Choroid plexus epithelial cell (primary cell): Measurements from ENCODE around the gene NBPF1.
"Not testable (repeated sequence)": the region's sequence is repeated elsewhere in the genome, so short reads cannot be mapped to it uniquely, and the experiment has no call there.

Experiments
- DNase-seq: peaks from one replicate; pipeline ENCODE4 v3.0.0-alpha.2; 2010; ENCODE audit warnings: low read depth
- H3K4me3 ChIP-seq: 2 replicates; pipeline ENCODE4 v1.5.1; 2011; ENCODE audit warnings: low read depth, mild to moderate bottlenecking, control low read depth, low read length, moderate library complexity
- TF ChIP-seq, protein P1 (sequence below): conservative IDR thresholded peaks from 2 replicates; pipeline ENCODE4 v1.5.1; 2011; ENCODE audit warnings: low read depth, mild to moderate bottlenecking, control low read depth, inconsistent platforms, low read length, moderate library complexity

The NBPF1 gene

DNA sequence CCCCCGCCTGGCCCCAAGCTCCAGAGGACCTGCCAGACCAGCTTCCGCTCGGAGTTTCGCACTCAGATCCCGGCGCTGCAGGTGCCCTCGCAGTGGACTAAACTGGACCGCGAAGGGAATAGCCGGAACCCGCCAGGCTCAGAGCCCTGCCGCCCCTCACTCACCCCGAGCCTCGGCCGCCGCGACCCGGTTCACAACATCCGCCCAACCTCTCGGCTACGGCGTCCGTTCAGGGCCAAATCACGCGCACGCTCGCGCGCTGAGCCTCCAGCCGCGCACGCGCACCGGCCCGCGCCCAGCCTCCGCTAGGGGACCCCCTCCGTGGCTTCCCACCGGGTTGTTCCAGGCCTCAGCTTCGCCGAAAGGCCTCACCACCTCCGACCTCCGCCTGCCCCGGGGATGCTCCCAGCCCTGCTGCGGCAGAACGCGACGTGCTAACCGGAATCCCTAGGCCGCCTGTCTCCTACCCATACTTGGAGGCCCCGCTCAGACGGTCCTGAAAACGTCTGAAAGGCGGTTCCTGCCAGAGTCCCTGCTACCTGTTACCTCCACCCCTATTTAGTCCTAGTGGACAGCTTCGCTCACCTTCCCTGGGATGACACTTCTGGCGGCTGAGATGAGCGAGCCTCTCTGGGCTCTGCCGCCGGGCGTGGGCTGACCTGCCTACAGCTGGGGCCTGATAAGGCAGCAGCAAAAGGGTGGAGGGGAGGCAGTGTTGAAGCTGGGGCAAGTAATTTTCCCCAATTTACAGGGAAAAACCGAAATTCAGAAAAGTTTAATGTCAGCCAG is 31.3 kb upstream of the NBPF1 start:
- DNase-seq = peak; percentile 97
- TF ChIP-seq, protein P1, sequence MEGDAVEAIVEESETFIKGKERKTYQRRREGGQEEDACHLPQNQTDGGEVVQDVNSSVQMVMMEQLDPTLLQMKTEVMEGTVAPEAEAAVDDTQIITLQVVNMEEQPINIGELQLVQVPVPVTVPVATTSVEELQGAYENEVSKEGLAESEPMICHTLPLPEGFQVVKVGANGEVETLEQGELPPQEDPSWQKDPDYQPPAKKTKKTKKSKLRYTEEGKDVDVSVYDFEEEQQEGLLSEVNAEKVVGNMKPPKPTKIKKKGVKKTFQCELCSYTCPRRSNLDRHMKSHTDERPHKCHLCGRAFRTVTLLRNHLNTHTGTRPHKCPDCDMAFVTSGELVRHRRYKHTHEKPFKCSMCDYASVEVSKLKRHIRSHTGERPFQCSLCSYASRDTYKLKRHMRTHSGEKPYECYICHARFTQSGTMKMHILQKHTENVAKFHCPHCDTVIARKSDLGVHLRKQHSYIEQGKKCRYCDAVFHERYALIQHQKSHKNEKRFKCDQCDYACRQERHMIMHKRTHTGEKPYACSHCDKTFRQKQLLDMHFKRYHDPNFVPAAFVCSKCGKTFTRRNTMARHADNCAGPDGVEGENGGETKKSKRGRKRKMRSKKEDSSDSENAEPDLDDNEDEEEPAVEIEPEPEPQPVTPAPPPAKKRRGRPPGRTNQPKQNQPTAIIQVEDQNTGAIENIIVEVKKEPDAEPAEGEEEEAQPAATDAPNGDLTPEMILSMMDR = peak; percentile 43
- H3K4me3 ChIP-seq = peak overlapping the region; percentile 80

DNA sequence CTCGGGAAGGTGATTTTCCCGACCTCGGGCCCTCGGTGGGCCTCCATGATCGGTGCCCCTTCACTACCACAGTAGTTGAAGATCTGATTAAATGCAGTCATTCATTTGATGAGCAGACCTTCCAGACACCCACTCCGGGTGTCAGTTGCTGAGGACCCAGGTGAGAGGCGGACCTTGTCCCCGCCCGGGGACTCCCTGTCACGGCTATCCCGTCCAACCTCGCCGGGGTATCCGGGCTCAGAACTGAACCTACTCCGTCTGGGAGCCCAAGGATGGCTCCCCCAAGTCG is 30.8 kb upstream of the NBPF1 start:
- no peak for DNase-seq
- TF ChIP-seq, protein P1 = no peak

DNA sequence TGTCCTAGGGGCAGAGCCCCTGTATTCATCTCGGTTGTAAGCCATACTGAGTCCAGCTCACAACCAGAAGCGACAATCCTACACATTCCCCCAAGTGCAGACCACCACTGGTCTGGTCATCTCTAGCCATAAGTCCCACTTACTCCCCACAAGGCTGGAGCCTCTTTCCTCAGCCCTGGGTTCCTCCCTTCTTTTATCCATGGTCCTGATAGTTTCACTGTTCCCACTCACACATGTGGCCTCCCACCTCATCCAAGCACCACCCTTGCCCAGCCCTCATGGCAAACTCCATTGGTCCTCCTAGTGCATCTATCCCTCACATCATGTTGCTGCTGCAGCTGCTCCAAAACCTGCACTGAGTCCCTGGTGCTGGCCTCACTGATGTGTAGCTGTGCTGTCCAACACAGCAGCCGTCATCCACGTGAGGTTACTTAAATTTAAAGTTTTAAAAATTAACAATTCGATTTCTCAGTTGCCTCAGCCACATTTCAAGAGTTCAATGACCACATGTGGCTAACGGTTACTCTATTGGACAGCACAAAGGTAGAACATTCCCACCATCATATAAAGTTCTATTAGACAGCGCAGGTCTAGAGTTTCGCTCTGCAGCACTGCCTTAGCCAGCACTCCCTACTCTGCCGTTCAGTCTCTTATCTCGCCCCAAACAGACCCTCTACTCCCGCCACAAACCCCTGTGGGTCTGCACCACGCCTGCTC is 30.3 kb upstream of the NBPF1 start:
- DNase-seq = peak; percentile 33

More for the DNA sequence above, 30.8 kb upstream of the NBPF1 start:
- peak overlapping the region; percentile 80 for H3K4me3 ChIP-seq

DNA sequence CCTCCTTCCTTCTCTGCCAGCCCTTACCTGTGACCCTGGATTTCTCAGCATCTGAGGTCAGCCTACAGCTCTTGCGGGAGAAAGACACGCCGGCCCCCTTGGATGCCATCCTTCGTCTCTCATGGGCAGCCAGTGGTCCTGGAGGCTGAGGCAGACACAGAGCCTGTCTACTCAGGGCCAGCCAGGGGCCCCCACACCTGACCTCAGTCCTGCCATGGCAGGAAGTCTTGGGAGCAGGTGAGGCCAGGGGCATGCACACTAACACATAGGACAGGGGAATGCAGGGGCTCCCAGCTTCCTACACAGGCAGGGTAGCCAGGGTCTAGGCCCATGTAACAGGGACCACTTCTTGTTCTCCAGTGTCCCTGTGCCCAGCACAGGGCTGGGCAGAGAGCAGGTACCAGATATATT is 29.6 kb upstream of the NBPF1 start:
- peak overlapping the region; percentile 2 for H3K4me3 ChIP-seq
- DNase-seq = not testable (repeated sequence)

More for the DNA sequence above, 30.3 kb upstream of the NBPF1 start:
- H3K4me3 ChIP-seq = peak overlapping the region; percentile 80

DNA sequence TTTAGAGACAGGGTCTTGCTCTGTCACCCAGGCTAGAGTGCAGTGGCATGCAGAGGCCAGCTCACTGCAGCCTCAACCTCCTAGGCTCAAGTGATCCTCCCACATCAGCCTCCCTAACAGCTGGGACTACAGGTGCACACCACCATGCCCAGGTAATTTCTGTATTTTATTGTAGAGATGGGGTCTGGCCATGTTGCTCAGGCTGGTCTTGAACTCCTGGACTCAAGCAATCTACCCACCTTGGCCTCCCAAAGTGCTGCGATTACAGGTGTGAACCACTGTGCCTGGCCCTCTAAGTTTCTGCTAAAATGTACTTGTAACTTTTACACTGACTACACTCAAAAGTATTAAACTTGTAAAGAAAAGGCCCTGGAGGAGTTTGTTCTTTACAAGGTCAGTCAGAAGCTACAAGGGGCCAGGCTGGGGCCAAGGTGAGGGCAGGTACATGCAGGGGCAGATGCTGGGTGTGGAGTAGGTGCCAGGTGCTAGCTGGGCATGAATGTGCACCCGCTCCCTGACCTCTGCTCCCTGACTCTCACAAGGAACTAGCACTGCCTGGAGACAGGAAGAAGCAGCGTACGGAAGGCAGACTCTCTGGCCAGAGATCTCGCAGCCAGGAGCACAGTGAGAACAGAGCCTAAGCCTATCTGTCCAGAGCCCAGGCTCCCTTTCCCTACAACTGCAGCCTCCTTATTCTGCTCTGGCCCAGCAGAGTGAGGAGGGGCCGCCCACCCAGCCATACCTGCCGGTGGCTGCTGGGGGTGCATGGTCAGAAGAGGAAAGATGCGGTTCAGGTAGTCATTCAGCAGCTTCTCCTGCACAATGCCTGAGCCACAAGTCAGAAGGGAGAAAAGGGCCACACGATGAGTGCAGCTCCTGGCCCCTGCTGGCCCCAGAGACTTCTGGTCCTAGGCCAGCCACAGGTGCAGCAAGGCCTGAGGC is 28.9 kb upstream of the NBPF1 start:
- not testable (repeated sequence) for H3K4me3 ChIP-seq, DNase-seq

DNA sequence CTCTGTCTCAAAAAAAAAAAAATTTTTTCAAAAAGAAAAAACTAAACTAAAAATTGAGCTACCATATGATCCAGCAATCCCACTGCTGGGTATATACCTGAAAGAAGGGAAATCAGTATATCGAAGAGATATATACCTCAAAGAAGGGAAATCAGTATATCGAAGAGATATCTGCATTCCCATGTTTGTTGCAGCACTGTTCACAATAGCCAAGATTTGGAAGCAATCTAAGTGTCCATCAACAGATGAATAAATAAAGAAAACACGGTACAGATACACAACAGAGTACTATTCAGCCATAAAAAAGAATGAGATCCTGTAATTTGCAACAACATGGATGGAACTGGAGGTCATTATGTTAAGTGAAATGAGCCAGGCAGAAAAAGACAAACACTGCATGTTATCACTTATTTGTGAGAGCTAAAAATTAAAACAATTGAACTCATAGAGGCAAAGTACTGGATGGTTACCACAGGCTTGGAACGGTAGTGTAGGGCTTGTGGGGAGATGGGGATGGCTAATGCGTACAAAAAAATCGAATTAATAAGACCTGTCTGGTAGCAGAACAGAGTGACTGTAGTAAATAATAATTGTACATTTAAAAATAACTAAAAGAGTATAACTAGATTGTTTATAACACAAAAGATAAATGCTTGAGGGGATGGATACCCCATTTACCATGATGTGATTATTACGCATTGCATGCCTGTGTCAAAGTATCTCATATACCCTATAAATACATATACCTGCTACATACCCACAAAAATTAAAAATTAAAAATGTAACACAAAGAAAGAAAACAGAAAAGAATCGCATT is 28.0 kb upstream of the NBPF1 start:
- not testable (repeated sequence) for DNase-seq, H3K4me3 ChIP-seq

DNA sequence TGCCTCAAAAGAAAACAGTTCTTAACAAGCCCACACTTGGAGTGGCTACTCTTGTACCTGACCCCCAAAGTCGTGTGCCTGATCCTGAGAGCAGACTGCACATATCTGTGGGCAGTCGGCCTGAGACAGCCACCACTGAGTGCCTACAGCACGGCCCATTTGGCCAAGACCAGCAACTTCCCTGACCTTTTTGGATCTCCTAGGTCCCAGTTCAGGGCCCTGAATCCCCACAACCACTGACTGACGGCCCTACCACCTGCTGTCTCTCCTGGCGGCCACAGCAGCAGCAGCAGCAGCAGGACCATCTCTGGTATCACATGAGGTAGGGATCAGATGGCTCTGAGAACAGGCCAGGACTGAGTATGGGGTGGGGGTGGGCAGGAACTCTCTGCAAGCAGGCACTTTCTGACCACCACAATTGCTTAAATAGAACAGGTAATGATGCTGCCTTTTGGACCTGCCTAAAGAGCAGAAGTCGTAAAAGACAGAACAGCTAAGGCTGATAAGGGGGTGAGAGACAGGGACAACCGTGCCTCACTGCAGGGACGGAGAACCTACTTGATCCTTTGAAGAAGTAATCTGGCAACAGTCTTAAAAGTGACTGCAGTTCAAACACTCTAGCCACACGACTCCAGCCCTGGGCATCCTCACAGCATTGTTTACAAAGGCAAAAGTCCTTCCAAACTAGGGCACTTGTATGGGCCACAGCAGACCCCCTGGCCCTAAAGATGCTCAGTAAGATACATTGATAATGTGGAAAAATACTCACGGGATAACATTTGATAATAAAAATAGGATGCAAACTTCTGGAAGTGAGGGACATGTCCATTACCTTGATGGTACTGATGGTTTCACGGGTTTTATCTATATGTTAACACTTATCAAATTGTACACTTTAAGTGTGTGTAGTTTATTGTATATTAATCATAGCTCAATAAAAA is 26.0 kb upstream of the NBPF1 start:
- not testable (repeated sequence) for DNase-seq, H3K4me3 ChIP-seq

DNA sequence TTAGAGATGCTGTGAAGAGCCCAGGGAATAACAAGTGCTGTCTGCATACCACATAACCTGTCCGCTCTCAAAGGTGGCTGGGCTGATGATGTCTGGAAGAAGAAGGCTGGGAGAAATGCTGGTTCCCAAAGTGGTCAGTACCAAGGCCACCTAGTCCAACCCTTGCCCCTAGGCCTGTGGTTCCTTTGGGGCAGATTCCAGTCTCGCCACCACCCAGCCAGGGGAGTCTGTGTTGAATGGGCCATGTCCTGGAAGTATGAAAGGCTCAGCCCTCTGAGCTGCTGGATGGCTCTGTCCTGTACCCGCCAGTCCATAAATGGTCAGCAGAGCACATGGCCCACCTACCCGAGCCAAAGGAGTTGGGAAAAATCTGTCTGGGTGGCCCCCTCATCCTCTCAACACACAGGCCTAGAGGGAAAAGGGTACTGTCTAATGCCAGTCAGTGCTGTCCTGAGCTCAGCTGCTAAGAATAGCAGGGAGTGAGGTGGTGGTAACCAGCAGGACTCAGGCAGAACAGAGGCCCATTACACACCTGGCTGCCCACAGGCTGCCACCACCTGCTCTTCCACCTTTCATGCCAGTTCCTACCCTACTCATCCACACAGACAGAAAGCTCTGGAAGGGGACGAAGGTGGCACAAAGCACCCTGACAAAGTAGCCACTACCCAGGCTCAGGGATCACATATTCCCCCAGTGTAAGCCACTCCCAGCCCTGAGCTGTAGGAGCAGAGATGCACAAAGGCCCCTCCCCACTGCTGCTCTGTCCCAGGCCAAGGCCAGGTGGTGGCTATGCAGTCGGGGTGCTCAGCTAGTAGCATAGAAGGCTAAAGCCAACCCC is 24.8 kb upstream of the NBPF1 start:
- not testable (repeated sequence) for H3K4me3 ChIP-seq, DNase-seq

DNA sequence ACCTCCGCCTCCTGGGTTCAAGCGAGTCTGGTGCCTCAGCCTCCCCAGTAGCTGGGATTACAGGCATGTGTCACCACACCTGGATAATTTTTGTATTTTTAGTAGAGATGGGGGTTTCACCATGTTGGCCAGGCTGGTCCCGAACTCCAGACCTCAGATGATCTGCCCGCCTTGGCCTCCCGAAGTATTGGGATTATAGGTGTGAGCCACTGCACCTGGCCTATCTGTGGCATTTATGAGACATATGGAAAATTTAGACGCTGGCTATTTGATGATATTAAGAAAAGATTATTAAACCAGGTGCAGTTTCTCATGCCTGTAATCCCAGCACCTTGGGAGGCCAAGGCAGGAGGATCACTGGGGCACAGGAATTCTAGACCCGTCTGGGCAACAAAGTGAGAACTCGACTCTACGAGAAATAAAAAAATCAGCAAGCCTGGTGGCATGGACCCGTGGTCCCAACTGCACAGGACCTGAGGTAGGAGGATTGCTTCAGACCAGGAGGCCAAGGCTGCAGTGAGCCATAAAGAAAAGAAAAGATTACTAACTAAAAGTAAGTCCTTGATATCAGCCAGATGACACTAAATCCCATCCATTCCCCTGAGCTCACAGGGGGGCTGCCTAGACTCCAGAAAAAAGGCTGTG is 23.3 kb upstream of the NBPF1 start:
- H3K4me3 ChIP-seq, DNase-seq: not testable (repeated sequence)

DNA sequence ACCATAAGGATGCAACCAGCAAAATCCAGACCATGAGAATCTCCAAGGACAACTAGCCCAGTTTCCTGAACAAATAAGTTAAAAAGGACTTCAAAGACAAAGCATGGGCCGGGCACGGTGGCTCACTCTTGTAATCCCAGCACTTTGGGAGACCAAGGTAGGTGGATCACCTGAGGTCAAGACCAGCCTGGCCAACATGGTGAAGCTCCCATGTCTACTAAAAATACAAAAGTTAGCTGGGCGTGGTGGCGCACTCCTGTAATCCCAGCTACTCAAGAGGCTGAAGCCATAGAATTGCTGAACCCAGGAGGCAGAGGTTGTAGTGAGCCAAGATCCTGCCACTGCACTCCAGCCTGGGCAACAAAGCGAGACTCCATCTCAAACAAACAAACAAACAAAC is 22.6 kb upstream of the NBPF1 start:
- not testable (repeated sequence) for H3K4me3 ChIP-seq, DNase-seq

DNA sequence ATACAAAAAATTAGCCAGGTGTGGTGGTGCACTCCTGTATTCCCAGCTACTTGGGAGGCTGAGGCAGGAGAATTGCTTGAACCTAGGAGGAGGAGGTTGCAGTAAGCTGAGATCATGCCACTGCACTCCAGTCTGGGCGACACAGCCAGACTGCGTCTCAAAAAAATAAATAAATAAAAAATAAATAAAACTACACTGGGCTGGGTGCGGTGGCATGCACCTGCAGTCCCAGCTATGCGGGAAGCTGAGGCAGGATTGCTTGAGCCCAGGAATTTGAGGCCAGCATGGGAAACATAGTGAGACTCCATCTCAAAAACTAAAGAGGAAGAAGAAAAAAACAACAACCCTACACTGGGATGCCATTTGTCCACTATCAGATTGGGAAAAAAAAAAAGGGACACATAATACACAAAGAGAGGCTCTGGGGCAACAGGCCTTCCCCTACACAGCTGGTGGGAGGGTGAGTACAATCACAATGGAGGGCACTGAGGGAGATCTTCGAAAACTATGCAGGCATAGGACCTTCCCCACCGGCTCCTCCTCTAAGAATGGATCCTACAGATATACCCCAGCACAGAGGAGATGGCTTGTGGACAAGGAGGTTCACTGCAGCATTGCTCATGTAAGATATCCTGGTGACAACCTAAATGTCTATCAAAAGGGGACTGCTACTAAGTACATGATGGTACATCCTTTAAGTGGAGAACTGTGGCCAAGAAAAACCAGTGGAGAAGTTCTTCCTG is 20.3 kb upstream of the NBPF1 start:
- DNase-seq, H3K4me3 ChIP-seq: not testable (repeated sequence)

DNA sequence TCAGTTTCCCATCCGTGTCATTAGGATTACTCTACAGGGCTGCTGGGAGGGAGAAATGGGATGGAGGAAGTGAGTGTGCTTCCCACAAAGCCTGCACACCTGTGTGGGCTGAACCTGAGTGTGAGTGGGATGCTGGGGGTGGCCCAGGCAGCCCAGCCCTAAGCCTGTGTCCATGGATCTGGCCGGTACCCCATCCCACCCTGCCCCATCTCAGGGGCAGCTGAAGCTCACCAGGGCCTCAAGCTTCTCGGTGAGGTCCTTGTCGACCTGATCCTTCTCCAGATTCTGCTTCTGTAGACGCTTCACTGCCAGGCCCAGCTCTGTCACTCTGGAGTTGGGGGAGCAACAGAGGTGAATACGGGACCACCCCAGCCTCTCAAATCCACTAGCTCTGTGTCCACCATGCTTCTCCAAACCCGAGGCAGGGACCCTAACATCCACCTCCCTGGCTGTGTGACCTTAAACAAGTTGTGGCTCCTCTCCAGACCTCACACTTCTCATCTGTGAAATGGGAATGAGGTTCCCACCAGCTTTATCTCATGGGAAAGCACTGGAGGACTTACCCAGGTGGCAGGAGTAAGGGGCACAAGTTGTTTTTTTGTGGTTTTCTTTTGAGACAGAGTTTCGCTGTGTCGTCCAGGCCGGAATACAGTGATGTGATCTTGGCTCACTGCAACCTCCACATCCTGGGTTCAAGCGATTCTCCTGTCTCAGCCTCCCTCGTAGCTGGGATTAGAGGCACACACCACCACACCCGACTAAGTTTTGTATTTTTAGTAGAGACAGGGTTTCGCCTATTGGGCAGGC is 18.9 kb upstream of the NBPF1 start:
- not testable (repeated sequence) for H3K4me3 ChIP-seq, DNase-seq
